ENCODE measurements around the gene MBOAT1. TPM values are rescaled to one million over a fixed set of nuclear protein-coding genes. Genes with fewer than 3 reads are reported as not detected.
"Not testable (repeated sequence)": the region's sequence is repeated elsewhere in the genome, so short reads cannot be mapped to it uniquely, and the experiment has no call there.

MBOAT1 gene
- total and polyA plus RNA-seq, 7 donors = 0.31 to 2.7 (median 0.84) TPM

DNA sequence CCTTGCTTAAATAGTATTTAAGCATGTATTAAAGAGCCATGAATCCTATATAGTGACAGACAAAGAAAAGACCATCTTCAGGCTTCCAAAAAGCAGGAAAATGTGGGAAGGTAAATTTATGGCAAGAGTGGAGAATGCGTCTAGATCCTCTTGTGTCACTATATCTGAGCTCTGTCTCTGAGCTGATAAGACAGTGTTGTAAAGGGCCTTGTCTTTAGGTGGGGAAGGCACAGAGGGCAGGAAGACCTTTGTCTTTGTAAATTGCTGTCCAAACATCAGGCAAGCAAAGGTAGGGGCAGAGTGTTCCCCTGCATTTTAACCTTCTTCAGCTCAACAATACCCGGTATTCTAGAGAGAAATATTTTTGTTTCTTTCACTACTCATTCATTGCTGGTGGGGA is 33.9 kb upstream of the MBOAT1 start:
- DNase-seq = no peak
- ATAC-seq = no peak
- intact Hi-C loops (cut with DNase I) = no loop called here
- WGBS, 3 donors = 55 to 62% (median 59%) methylated on average over 2 of the region's 2 CpGs
- H3K4me3 ChIP-seq = no peak overlapping the region
- TF ChIP-seq, protein P1, sequence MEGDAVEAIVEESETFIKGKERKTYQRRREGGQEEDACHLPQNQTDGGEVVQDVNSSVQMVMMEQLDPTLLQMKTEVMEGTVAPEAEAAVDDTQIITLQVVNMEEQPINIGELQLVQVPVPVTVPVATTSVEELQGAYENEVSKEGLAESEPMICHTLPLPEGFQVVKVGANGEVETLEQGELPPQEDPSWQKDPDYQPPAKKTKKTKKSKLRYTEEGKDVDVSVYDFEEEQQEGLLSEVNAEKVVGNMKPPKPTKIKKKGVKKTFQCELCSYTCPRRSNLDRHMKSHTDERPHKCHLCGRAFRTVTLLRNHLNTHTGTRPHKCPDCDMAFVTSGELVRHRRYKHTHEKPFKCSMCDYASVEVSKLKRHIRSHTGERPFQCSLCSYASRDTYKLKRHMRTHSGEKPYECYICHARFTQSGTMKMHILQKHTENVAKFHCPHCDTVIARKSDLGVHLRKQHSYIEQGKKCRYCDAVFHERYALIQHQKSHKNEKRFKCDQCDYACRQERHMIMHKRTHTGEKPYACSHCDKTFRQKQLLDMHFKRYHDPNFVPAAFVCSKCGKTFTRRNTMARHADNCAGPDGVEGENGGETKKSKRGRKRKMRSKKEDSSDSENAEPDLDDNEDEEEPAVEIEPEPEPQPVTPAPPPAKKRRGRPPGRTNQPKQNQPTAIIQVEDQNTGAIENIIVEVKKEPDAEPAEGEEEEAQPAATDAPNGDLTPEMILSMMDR (IDR thresholded peaks at IDR 0.05) = no peak
- no peaks in the 10 kb centered on the region for H3K27me3 ChIP-seq (ENCODE audit: insufficient read depth in 3 of 3, low read length in 2 of 3)
- H3K36me3 ChIP-seq (ENCODE audit: insufficient read depth in 1 of 2, low read depth in 1 of 2) = no peaks in the 10 kb centered on the region
- no peaks in the 10 kb centered on the region for H3K4me1 ChIP-seq
- no peaks in the 10 kb centered on the region for H3K9me3 ChIP-seq
- no peak overlapping the region for H3K27ac ChIP-seq

DNA sequence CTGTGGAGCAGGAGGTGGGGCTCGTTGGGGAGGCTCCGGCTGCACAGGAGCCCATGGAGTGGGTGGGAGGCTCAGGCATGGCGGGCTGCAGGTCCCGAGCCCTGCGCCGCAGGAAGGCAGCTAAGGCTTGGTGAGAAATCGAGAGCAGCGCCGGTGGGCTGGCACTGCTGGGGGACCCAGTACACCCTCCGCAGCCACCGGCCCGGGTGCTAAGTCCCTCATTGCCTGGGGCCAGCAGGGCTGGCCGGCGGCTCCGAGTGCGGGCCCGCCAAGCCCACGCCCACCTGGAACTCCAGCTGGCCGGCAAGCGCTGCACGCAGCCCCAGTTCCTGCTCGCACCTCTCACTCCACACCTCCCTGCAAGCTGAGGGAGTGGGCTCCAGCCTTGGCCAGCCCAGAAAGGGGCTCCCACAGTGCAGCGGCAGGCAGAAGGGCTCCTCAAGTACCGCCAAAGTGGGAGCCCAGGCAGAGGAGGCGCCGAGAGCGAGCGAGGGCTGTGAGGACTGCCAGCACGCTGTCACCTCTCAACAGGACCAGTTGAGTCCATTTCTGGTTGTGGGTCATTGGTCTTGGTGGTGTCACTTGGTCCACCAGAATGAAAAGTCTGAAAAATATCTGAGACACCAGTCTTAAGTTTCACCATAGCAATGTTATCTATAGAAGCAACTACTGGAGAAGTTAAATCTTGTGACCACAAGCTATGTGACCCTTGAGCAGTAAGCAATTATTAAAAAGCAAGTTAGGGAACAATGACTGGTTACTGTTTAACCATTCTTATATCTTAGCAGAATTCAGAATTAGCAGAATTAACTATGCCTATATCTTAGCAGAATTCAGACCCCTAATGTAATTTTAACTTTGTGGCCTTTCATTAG is 32.8 kb upstream of the MBOAT1 start:
- H3K4me3 ChIP-seq; H3K36me3 ChIP-seq (ENCODE audit: insufficient read depth in 1 of 2, low read depth in 1 of 2); ATAC-seq; intact Hi-C loops (cut with DNase I); DNase-seq; H3K9me3 ChIP-seq; H3K27me3 ChIP-seq (ENCODE audit: insufficient read depth in 3 of 3, low read length in 2 of 3); H3K4me1 ChIP-seq; H3K27ac ChIP-seq: not testable (repeated sequence)
- WGBS, 3 donors = 87 to 96% (median 96%) methylated on average over 20 to 29 of the region's 29 CpGs

DNA sequence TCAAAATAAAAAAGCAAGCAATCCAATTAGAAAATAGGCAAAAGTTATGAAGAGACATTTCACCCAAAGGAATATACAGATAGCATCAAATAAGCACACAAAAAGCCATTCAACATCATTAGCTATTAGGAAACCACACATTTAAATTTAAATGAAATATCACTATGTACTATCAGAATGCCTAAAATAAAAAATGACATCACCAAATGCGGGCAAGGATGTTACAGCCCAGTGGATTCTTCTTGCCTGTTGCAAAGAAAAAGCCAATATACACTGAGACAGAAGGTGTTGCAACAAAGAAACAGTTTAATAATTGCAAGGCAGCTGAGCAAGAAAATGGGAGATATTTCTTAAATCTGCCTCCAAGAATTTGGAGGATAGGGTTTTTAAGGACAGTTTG is 31.0 kb upstream of the MBOAT1 start:
- Histone ChIP-seq H3K4me1 (no peaks in the 10 kb centered on the region), H3K27me3 (ENCODE audit: insufficient read depth in 3 of 3, low read length in 2 of 3) (no peaks in the 10 kb centered on the region), H3K36me3 (ENCODE audit: insufficient read depth in 1 of 2, low read depth in 1 of 2) (no peaks in the 10 kb centered on the region), H3K4me3 (no peak overlapping the region), H3K9me3 (no peaks in the 10 kb centered on the region), H3K27ac (no peak overlapping the region)
- intact Hi-C loops (cut with DNase I) = no loop called here
- TF ChIP-seq, protein P1 (IDR thresholded peaks at IDR 0.05) = no peak
- ATAC-seq = no peak
- WGBS, 3 donors = 89 to 96% (median 89%) methylated on average over 1 of the region's 1 CpG
- DNase-seq = no peak

DNA sequence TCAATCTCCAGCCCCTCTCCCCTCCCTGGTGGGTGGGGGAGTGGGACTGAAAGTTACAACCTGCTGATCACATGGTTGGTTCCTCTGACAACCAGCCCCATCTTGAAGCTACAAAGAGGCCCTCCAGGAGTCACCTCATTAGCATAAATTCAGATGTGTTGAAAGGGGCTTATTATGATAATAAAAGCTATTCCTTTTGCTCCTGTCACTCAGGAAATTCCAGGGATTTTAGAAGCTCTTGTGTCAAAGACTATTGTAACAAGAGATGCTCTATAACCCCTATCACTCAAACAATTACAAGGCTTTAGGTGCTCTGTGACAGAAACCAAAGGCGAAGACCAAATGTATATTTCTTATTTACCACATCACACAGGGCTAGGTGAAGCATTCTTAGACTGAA is 30.1 kb upstream of the MBOAT1 start:
- 75 to 85% (median 83%) methylated on average over 1 of the region's 1 CpG for WGBS, 3 donors
- Histone ChIP-seq H3K36me3 (ENCODE audit: insufficient read depth in 1 of 2, low read depth in 1 of 2) (no peaks in the 10 kb centered on the region), H3K27me3 (ENCODE audit: insufficient read depth in 3 of 3, low read length in 2 of 3) (no peaks in the 10 kb centered on the region), H3K9me3 (no peaks in the 10 kb centered on the region), H3K27ac (no peak overlapping the region), H3K4me3 (no peak overlapping the region), H3K4me1 (no peaks in the 10 kb centered on the region)
- no peak for ATAC-seq
- intact Hi-C loops (cut with DNase I) = no loop called here
- TF ChIP-seq, protein P1 (IDR thresholded peaks at IDR 0.05) = no peak
- no peak for DNase-seq

DNA sequence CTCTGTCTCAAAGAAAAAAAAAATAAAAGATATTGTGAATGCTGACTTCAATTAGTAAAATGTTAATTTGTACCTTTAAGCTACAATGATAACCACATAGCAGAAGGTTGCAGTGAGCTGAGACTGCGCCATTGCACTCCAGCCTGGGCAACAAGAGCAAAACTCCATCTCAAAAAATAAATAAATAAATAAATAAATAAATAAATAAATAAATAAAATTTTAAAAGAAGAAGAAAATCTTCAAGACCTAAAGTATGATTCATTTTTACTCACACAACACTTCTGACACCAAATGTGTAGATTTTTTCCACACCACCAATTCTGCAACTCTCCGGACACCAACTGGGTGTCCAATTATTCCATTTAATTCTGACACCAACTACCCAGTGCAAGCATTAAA is 28.8 kb upstream of the MBOAT1 start:
- H3K27ac ChIP-seq = no peak overlapping the region
- no peak for DNase-seq
- no peak for ATAC-seq
- 96 to 100% (median 99%) methylated on average over 2 of the region's 2 CpGs for WGBS, 3 donors
- no peaks in the 10 kb centered on the region for H3K4me1 ChIP-seq
- no peaks in the 10 kb centered on the region for H3K9me3 ChIP-seq
- H3K4me3 ChIP-seq = no peak overlapping the region
- H3K36me3 ChIP-seq (ENCODE audit: insufficient read depth in 1 of 2, low read depth in 1 of 2) = no peaks in the 10 kb centered on the region
- TF ChIP-seq, protein P1 (IDR thresholded peaks at IDR 0.05) = no peak
- intact Hi-C loops (cut with DNase I) = no loop called here
- H3K27me3 ChIP-seq (ENCODE audit: insufficient read depth in 3 of 3, low read length in 2 of 3) = no peaks in the 10 kb centered on the region
